Skeletal muscle cell (primary cell): ENCODE measurements around the gene STARD3.
"Not testable (repeated sequence)": the region's sequence is repeated elsewhere in the genome, so short reads cannot be mapped to it uniquely, and the experiment has no call there.

Experiments
- DNase-seq: peaks from one replicate; pipeline ENCODE4 v3.0.0-alpha.2; 2010; ENCODE audit warnings: low read depth
- H3K4me3 ChIP-seq: 2 replicates; pipeline ENCODE4 v1.5.1; 2011; ENCODE audit warnings: low read depth, mild to moderate bottlenecking, control low read depth, low read length, moderate library complexity

STARD3 gene

GRCh38 chr17:39678340-39679116, 41.6 kb downstream of the STARD3 start:
- H3K4me3 ChIP-seq: no peak overlapping the region
- no peak for DNase-seq

- no peak overlapping the region for H3K4me3 ChIP-seq
- DNase-seq: no peak
Observed at GRCh38 chr17:39679521-39680192, 42.7 kb downstream of the STARD3 start.

DNA sequence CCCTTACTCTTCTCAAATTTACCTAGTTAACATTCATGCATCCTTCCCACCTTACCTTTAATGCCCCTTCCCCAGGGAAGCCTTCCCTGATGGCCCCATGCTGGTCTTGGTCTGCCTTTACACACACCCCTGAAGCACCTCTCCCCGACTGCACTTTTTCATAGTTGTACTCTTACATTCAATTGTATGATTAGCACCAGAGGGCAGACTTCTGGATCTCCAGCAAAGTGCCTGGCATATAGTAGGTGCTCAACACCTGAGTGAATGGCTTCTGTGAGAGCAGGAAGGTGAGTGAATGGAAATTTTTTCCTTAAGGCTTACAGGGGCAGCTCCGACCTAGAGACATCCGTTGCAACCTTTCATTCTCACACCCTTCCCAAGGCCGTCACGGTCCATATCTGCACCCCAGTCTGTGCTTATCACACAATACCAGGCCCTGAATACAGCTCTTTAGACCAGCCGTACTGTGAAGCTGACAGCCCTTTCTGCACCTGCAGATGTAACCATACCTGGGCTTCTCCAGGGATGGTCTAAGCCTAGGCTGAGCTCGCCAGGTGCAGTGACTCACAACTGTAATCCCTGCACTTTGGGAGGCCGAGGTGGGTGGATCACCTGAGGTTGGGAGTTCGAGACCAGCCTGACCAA, 46.5 kb downstream of the STARD3 start:
- DNase-seq: no peak
- H3K4me3 ChIP-seq: no peak overlapping the region

GRCh38 chr17:39684369-39685192, 47.6 kb downstream of the STARD3 start:
- DNase-seq: no peak

DNA sequence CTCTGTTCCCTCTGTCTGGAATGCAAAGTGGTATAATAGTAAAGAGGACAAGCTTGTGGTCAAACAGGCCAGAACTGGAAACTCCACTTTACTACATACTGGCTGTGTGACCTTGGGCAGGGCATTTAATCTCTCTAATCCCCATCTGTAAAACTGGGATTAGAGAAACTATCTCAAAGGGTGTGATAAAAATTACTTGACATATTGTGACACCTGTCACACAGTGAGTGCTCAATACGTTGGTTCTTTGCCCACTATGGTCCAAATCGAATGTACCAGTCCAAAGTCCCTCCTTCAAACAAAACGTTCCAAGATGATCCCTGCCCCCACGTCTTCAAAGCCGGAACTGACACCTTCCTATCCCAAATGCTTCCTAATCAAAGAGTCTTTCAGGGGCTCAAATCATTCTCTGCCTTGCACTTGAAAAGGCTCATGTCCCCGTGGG, 50.2 kb downstream of the STARD3 start:
- DNase-seq: no peak
- peak overlapping the region; percentile 73 for H3K4me3 ChIP-seq

More at GRCh38 chr17:39684369-39685192, 47.6 kb downstream of the STARD3 start:
- no peak overlapping the region for H3K4me3 ChIP-seq

GRCh38 chr17:39687546-39688474, 50.9 kb downstream of the STARD3 start, which contains the start of gene PGAP3:
PGAP3 (minus strand) TSS chr17:39688057; CDS start chr17:39688014, 43 bp downstream.
- DNase-seq: peak; percentile 60
- H3K4me3 ChIP-seq: peak within 1 kb of the TSS; percentile 73

DNA sequence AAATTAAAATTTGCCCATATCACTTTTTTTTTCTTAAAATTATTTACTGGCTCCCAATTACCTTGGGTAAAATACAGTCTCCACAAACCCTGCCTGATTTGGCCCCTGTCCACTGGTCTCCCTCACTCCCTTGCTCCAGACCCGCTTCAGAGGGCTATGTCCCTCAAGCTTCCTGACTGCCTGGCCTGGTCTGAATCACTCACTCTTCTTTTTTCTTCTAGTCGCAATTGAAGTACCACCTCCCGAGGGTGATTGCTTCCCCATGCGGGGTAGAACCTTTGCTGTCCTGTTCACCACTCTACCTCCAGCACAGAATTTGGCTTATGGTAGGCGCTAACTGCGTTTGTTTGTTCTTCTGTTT, 51.5 kb downstream of the STARD3 start:
- DNase-seq: no peak

DNA sequence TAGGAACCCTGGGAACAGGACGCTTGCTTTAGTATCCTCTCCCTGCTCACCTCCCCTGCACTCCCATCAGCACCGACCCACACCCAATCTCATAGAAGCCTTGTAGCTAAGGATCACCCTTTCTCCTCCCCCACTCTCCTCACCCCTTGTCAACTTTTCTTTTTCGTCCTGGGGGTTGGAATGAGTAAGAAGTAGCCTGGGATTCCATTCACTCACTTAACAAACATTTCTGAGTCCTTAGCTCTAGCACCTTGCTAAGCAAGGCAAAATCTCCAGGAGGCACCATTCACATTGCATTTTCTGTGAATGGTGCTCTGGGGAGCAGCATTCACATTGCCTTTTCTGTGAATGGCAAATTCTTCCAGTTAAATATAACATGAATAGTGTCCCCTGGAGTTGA, 52.0 kb downstream of the STARD3 start:
- DNase-seq: no peak
- H3K4me3 ChIP-seq: peak overlapping the region; percentile 73

More for the DNA sequence above, 51.5 kb downstream of the STARD3 start:
- peak overlapping the region; percentile 73 for H3K4me3 ChIP-seq

DNA sequence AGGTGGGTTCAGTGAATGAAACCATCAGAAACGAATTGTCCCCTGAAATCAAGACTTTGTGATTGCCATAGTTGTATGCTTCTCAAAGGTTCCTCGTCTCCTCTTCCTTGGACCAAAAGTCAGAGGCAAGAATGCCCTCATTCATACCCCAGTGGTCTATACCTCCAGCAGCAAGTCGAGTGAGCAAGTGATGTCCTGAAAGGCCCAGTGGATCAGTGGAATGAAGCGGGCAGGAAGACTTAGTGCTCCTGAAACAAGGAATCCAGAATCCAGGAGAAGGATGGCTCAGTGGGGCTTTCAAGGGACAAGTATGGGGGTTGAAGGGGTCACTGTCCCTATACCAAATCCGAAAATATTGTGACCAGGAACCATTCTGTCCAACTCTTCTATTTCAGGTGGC, 57.6 kb downstream of the STARD3 start:
- DNase-seq: no peak
- no peak overlapping the region for H3K4me3 ChIP-seq

GRCh38 chr17:39695089-39695474, 58.1 kb downstream of the STARD3 start:
- DNase-seq: no peak
- H3K4me3 ChIP-seq: no peak overlapping the region

GRCh38 chr17:39696731-39697130, 59.8 kb downstream of the STARD3 start:
- H3K4me3 ChIP-seq: no peak overlapping the region
- no peak for DNase-seq

DNA sequence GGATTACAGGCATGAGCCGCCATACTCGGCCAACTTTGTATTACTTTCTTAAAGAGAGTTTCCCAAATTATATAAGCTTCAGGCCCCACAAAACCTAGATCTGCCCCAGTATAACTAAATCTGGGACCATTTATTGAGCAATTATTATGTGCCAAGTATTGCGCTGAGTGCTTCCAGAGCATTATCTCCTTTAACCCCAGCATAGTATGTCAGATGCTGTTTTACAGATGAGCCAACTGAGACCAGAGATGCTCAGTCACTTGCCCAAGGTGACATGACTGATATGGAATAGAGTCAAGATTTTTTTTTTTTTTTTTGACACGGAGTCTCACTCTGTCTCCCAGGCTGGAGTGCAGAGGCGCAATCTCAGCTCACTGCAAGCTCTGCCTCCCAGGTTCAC, 61.0 kb downstream of the STARD3 start:
- no peak overlapping the region for H3K4me3 ChIP-seq
- no peak for DNase-seq

DNA sequence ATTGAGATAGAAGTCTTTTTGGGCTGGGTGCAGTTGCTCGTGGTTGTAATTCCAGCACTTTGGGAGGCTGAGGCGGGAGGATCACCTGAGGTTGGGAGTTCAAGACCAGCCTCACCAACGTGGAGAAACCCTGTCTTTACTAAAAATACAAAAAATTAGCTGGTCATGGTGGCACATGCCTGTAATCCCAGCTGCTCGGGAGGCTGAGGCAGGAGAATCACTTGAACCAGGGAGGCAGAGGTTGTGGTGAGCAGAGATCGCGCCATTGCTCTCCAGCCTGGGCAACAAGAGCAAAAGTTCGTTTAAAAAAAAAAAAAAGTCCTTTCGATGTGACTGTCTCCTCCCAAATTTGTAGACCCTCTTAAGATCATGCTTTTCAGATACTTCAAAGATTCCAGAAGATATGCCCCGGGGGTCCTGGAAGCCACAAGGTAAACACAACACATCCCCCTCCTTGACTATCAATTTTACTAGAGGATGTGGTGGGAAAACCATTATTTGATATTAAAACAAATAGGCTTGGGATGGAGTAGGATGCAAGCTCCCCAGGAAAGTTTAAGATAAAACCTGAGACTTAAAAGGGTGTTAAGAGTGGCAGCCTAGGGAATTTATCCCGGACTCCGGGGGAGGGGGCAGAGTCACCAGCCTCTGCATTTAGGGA, 62.3 kb downstream of the STARD3 start:
- DNase-seq: not testable (repeated sequence)
- peak overlapping the region; percentile 87 for H3K4me3 ChIP-seq

DNA sequence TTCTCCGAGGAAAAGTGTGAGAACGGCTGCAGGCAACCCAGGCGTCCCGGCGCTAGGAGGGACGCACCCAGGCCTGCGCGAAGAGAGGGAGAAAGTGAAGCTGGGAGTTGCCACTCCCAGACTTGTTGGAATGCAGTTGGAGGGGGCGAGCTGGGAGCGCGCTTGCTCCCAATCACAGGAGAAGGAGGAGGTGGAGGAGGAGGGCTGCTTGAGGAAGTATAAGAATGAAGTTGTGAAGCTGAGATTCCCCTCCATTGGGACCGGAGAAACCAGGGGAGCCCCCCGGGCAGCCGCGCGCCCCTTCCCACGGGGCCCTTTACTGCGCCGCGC, 62.8 kb downstream of the STARD3 start, which contains the start of gene ERBB2:
ERBB2 (plus strand) TSS at position 247 of the 330 bp plus-strand sequence. CDS start 175 bp downstream, outside the sequence.
- H3K4me3 ChIP-seq: peak within 1 kb of the TSS; percentile 87
- DNase-seq: peak; percentile 47

- peak overlapping the region; percentile 87 for H3K4me3 ChIP-seq
- no peak for DNase-seq
Observed at GRCh38 chr17:39700148-39700987, 63.4 kb downstream of the STARD3 start.

DNA sequence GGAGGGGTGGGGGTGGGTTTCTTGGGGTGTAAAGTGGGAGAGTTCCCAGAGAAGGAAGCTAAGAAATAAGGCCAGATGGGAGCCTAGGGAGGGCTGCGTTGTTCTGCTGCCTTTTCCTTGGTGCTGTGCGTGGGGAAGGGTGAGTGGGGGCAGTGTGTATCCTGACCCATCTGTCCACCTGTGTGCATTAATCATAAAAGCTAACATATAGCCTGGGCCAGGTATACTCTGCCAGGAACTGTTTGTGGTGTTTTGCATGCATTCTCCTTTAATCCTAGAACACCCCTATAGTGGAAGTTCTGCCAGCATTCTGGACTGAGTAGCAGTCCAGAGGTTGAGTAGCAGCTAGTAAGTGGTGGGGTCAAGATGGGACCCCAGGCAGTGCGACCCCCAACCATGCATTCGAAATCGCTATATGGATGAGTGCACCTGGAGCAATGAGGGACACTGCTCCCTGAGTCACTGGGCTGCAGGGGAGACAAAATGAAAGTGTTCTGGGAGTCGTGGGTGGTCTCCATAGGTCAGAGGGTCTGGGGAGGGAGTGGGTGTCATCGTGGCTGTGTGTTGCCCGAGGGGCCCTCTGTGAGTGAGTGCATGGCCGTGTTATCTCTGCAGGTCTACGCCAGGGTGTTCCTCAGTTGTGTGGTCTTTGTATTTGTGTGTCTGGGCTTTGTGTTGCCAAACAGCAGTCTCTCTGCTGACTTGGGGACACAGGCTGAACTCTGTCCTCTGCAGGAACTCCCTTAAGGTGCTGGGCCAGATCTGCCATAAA, 64.3 kb downstream of the STARD3 start:
- H3K4me3 ChIP-seq: peak overlapping the region; percentile 87
- DNase-seq: no peak
